Testis (tissue), 2 donors: Measurements from ENCODE around the gene ADAMTS19.

ENCODE experiments used
- CTCF ChIP-seq, 3 experiments: fragments of 450-650 bp in 2 of 3; fragments of 200-600 bp in 1 of 3; sonication (generic) in 1 of 3; IDR thresholded peaks; one replicate each; pipeline ENCODE4 v1.5.1; 2016 to 2019; ENCODE audit warnings: antibody characterized with exemption in 3 of 3, mild to moderate bottlenecking in 2 of 3, moderate library complexity in 1 of 3
- POLR2A ChIP-seq: fragments of 450-650 bp; IDR thresholded peaks from one replicate; pipeline ENCODE4 v1.6.1; 2017; ENCODE audit warnings: antibody characterized with exemption, mild to moderate bottlenecking, moderate library complexity

GRCh38 chr5:129679671-129680070 is 219.6 kb downstream of the ADAMTS19 start:
- TF ChIP-seq CTCF (IDR thresholded peaks at IDR 0.05) (no peak), POLR2A (no peak)
